LHCN-M2 (cell line): ENCODE measurements around the gene TMPRSS9. TPM values are rescaled to one million over a fixed set of nuclear protein-coding genes. Genes with fewer than 3 reads are reported as not detected.

Source experiments
- DNase-seq: peaks from one replicate; pipeline ENCODE4 v3.0.0-alpha.2; 2012; ENCODE audit warnings: low read depth
- total RNA-seq: library from RNA; depleted of rRNA; stranded (reverse); fragments of >200 nt; gene quantifications from 2 replicates; pipeline ENCODE4 v1.2.3, GENCODE V29; 2014

The TMPRSS9 gene
- total RNA-seq, 1 experiment from 2014 or later = not detected

DNA sequence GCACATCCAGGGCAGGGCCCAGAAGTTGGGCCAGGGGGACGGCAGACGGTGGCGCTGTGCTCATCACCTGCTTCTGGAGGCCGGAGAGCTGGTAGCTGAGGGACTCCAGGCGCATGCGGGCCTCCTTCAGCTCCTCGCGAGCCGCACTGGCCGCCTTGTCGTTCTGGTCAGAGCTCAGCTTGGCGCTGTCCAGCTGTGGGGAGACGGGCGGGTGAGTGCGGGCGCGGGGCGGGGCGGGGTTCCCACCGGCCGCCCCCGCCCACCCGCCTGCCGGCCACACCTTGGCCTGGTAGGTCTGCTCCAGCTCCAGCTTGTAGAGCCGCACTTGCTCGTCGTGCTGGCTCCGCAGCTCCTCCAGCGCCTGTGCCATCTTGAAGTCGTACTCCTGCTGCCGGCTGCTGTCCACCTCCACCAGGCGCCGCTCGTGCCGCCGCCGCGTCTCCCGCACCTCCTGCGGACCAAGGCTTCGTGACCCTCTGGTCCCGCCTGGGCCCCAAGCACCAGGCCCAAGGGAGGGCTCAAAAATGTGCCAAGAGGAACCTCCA lies 74.7 kb downstream of the TMPRSS9 start:
- DNase-seq = no peak

DNA sequence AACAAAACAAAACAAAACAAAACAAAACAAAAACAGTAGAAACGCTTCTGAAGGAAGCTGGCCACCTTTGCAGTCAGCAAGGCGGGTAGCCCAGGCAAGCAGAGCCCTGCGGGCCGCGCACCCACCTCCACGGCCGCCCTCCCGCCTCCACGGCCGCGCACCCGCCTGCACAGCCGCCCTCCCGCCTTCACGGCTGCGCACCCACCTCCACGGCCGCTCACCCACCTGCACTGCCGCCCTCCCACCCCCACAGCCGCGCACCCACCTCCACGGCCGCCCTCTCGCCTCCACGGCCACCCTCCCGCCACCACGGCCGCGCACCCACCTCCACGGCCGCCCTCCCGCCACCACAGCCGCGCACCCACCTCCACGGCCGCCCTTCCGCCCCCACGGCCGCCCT lies 76.3 kb downstream of the TMPRSS9 start:
- no peak for DNase-seq

DNA sequence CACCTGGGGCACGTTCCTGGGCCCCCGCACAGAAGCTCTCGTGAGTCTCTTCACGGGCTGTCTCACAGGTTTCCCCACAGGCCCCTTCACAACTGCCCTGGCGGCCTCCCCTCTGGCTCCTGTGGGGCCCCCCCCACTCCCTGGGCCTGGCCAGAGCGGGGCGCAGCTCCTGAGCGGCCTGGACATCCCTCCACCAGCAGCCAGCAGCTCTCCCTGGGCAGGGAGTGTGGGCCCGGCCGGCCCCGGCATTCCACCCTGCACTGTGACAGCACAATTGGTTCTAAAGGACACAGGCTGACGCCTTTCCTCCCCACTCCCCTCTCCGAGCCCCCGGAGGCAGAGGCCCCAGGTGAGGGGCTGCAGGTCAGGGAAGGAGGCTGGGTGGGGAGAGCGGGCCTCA lies 76.9 kb downstream of the TMPRSS9 start:
- no peak for DNase-seq

DNA sequence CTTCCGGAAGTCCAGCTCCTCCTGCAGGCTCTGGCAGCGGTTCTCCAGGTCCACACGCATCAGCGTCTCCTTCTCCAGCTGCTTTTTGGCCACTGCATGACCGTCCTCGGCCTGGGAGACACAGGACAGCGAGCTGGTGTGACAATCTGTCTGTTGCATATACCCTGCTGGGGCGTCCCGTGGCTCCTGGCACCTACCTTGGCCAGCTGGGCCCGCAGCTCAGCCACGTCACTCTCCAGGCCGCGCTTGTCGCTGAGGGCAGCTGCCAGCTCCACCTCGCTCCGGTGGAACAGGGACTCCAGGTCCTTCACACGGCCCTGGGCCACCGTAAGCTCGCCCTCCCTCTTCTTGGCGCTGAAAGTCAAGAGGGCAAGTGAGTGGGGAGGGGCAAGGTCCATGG lies 78.1 kb downstream of the TMPRSS9 start:
- DNase-seq = no peak

DNA sequence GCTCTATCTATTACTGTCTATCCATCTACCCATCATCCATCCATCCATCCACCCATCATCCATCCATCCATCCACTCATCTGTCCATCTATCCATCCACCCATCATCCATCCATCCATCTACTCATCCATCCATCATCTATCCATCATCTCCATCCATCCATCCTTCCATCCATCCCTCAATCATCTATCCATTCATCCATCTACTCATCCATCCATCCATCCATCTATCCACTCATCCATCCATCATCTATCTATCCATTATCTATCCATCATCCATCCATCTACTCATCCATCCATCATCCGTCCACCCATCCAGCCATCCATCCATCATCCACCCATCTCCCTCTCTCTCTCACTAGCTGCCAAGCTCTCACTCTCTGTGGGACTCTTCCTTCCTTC lies 80.5 kb downstream of the TMPRSS9 start:
- DNase-seq = no peak

DNA sequence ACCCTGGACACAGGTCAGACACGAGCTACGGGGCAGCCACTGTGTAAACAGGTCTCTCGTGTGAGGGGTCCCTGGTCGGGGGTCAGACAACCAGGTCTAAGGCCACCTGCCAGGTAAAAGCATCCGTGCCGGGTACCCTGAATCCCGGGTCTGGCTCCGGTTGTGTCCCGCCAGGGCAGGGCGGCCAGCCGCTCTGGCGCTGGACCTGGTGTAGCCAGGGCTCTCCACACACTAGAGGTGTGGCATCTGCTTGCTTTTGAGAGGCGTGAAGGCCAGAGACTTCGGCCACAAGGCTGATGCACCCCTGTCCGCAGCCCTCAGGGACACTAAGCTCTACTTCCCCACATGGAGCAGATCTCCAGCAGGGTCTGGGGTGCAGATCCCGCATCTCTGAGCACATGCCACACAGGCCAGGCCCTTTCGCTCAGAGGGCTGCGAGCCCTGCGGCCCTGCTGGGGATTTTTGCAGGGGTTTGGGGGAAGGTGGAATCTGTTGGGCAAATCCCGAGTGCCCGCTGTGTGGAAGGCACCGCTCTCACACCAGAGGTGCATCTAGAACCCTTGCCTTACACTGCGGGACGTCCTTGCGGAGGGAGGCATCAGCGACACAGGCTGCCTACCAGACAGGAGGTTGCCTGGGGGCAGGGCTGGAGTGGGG lies 81.2 kb downstream of the TMPRSS9 start:
- DNase-seq = no peak

DNA sequence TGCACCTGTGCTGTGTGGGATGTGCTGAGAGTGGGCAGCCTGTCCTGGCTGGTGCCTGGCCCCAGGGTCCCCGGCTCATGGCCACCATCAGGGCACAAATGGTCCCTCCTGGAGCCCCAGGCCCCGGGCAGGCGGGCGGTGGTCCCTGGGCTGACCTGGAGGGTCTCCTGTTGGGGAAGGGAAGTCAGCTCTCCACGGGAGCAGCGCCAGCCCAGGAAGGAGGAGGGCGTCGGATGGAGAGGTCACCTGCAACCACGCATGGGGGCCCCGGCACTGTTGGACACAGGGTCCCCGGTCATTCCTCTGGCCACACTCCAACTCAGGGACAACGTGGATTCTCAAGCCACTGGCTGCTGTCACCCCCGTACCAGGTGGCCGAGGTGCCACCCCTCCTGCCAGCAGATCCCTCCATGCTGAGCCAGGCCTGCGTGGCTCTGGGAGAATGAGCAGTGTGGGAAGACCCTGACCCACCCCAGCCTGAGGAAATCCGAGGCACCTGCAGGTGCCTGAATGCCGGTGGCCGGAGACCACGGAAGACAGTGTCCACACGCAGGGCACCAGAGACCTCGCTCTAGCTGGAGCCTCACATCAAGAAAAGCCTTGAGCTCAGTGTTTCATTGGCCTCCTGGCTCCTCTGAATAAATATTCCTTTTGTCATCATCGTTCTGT lies 83.2 kb downstream of the TMPRSS9 start:
- DNase-seq = no peak

DNA sequence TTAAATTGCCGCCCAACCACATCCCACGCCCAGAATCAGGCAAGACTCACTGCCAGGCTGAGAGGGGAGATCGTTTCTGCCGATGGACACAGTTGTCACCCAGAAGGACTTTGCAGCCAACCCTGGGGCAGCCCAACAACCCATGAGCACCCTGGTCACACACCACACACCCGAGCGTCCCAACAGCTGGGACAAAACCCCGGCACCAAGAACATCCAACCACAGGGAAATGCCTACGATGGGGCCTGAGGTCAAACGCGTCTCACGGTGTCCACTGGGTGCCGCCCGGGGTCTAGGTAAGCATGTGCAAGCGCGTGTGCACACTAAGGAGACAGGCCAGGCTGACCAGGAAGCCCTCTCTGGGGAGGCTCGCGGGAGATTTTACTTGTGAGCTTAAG lies 83.7 kb downstream of the TMPRSS9 start:
- no peak for DNase-seq

DNA sequence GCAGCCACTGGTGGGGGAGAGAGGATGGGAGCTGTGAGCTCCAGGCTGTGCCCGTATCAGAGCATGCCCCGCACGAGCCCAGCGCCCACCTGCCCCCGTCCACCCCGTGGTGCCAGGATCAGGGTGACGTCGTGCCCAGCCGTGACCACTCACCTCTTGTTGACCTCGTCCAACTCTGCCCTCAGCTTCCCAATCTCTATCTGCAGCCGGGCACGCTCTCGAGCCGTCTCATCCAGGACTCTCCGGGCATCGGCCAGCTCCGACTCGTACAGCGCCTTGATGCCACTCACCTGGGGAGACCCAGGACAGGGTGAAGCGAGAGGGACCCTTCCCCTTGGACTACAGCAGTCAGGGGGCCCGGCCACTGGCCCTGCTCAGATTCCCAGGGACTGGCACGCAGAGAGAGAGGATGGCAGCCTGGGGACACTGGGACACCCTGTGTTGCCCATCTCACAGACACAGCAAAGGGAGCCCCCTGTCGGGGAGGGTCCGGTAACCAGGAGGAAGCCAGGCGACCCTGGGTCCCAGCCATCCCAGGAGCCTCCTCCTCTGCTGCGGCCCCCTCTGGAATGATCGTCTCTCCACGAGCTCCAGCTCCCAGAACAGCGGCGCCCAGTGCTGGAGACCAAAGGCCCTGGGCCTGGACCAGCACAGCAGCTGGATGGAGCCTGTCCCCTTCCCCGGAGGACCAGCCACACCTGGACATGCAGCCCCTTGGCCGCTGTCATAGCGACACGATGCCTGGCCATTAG lies 84.4 kb downstream of the TMPRSS9 start:
- no peak for DNase-seq

DNA sequence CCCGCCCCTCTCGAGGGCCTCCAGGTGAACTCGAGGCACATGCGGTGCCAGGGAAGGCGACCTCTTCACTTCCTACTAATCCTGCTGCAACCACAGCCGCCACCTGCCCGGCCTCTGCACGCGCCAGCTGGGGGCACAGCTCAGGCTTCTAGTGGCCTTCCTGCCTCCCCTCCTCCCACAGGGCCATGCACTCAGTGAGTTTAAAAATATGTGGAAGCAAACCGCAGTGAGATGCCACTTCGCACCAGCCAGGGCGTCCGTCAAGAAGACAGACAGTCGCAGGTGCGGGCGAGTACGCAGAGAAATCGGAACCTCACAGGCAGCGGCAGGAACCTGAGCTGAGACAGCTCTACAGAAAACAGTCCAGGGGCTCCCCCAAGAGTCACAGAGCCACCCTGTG lies 86.3 kb downstream of the TMPRSS9 start:
- peak; percentile 99 for DNase-seq

DNA sequence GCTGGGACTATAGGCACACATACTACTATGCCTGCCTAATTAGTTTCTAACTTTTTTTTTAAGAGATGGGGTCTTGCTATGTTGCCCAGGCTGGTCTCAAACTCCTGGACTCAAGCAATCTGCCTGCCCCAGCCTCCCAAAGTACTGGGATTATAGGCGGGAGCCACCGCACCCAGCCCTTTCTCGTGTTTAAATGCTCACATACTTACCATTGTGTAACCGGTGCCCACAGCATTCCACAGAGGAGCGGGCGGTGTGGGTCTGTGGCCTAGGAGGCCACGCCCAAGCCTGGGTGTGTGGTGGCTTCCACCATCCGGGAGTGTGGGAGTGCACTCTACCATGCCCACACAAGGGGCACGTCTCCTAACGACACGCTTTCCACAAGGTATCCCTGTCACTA lies 89.0 kb downstream of the TMPRSS9 start:
- DNase-seq = peak; percentile 48

DNA sequence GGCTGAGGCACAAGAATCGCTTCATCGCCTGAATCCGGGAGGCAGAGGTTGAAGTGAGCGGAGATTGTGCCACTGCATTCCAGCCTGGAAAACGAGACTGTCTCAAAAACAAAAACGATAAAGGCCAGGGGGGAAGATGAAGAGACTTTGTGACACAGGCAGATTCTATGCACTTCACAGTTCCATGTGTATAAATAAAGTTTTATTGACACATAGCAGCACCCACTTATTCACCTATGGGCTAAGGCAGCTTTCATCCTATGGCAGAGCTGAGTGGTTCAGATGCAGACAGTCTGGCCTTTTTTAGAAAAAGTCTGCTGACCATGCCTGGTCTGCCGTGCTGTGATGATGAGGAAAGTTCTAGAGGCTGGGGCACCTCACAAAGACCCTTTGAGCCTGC lies 91.1 kb downstream of the TMPRSS9 start:
- DNase-seq = no peak

DNA sequence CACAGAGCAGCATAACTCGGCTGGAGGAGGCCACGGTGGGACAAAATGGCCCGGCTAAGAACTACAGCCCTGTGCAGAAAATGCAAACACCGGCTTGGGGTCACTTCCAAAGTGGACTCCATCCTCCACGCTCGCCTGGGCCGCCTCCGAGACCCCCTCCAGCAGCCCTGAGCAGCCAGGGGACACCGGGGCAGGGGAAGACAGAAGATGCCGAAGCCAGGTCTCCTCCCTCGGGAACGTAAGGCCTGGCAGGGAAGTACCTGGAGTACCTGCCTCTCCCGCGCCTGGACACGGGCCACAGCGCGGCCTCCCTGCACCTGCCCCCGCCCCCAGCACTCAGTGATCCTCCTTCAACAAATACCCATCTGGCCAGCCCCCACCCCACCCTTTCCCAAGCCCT lies 91.7 kb downstream of the TMPRSS9 start:
- DNase-seq = no peak

DNA sequence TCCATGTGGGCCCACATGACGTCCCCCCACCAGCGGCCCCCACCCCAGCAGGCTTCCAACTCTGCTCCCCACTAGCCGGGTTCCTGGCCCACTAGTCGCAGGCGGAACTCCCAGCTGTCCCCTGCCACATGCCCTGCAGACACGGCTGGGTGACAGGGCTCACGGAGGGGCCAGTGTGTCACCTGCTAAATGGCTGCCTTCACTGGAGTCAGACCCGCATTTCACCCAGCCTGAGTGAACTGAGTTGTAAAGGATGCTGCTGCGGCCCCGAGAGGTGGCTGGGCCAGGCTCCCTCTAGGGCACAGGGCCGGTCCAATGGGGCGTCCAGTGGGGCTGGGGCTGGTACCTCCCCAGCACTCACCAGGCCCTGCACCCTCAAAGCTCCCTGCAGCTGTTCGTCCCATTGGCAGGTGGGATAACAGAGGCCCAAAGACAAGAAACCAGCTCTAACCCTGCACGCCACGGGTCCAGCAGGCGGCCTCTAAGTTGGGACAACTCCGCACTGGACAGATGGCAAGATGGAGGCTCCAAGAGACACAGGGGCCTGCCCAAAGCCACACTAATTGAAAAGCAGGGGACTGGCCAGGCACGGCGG lies 93.5 kb downstream of the TMPRSS9 start:
- DNase-seq = no peak

DNA sequence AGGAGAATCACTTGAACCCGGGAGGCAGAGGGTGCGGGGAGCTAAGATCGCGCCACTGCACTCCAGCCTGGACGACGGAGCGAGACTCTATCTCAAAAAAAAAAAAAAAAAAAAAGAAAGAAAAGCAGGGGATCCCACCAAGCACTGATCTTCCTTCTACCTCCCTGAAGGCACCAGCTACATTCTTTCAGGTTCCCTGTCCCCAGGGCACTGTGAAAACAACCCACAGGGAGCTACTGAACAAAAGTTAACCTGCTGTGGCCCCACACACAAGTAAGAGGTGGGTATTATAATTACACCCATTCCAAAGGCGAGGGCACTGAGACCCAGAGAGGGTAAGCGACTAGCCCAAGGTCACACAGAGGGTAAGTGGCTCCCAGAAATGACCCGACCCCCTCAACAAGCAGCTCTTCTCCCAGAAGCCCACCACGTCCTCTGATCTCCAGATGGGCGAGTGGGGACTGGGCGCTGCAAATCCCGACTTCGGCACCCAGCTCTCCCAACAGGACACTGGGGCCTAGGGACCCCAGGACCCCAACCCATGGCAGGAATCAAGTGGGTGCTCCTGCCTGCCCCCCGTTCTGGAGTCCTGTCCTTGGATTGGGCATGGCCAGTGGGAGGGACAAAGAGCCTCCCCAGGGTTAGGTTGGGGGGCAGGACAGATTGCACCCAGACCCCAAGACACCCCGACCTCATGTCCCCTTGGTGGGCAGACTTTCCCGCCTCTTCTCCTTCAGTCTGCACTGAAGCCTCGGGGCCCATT lies 94.3 kb downstream of the TMPRSS9 start:
- no peak for DNase-seq

DNA sequence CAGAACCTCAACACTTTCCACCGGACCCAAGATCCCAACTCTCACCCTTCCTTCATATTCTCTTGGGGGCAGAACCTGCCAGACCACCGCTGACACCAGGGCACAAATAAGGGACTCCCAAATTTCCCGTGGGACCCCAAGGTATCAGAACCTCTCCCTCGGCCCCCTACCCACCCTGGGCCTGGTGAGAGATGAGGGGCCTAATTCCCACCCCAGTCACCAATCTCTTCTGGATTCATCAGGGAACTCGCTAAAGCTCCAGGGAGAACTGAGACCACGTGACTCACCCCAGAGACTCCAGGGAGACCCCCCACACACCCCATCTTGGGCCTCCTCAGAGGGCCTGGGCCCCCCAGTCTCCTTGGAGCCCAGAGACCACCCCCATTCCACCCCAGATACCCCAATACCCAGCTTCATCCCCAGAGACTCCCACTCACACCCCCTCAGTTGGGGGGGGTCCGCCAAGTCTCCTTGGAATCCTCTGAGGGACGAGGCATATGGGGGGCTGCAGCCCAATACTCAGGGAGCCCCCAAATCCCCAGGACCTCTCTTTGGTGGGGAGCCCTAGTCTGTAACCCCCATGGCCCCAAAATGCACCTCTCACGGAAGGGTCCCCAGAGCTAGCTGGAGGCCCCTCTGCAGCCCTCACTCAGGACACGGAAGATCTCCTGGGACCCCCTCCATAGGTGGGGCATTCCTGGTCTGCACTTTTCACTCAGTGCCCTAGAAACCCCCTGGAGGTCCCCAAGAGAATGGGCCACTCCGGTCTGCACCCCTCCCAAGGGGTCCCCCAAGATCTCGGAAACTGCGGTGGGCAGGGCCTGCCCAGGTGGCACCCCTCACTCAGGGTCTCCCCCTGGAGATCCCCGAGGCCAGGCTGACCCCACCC lies 95.1 kb downstream of the TMPRSS9 start:
- DNase-seq = no peak

DNA sequence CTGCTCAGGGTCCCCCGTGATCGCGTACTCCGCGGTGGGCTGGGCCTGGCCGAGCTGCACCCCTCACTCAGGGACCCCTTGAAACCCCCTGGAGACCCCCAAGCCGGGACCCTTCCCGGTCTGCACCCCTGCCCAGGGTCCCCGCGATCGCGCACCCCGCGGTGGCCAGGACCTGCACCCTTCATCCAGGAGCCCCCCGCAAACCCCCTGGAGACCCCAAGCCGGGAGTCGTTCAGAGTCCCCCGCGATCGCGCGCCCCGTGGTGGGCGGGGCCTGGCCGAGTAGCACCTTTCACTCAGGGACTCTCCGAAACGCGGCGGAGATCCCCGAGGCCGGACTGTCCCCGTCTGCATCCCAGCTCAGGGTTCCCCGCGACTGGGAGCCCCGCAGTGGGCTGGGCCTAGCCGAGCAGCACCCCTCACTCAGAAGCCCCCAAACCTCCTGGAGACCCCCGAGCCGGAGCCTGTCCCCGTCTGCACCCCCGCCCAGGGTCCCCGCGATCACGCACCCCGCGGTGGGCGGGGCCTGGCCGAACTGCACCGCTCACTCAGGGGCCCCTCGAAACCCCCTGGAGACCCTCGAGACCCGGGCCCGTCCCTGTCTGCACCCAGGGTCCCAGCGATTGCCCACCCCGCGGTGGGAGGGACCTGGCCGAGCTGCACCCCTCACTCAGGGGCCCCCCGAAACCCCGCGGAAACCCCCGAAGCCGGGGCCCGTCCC lies 95.9 kb downstream of the TMPRSS9 start:
- DNase-seq = no peak

DNA sequence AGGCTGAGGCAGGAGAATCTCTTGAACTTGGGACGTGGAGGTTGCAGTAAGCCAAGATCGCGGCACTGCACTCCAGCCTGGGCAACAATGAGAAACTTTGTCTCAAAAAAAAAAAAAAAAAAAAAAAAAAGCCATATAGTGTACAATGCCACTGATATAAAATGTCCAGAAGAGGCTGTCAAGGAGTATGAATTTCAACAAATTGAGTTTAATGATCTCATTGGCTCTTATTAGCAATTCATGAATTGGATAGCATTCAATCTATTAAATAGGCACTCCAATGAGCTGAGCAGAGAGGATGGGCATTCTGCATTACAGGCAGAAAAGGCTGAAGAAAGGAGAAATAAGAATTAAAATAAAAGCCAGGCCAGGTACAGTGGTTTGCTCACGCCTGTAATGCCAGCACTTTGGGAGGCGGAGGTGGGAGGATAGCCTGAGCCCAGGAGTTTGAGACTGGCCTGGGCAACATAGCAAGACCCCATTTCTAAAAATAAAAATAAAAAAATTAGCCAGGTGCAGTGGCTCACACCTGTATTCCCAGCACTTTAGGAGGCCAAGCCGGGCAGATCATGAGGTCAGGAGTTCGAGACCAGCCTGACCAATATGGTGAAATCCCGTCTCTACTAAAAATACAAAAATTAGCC lies 97.5 kb downstream of the TMPRSS9 start:
- no peak for DNase-seq

DNA sequence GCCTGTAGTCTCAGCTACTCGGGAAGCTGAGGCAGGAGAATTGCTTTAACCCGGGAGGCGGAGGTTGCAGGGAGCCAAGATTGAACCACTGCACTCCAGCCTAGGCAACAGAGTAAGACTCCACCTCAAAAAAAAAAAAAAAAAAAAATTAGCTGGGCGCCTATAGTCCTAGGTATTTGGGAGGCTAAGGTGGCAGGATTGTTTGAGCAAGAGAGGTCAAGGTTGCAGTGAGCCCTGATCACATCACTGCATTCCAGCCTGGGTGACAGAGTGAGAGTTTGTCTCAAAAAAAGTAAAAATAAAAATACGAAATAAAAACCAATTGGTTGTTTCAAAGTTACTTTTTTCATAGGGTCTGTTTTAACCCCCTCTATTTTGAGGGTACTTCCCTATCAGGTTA lies 98.0 kb downstream of the TMPRSS9 start:
- DNase-seq = no peak
